HG03103 (cell line): Measurements from ENCODE around the gene DPPA5.
"Not testable (repeated sequence)": the region's sequence is repeated elsewhere in the genome, so short reads cannot be mapped to it uniquely, and the experiment has no call there.

Experiments
- ATAC-seq: cut with Tn5 transposase; IDR thresholded peaks from one replicate; pipeline ENCODE4 v1.9.1; 2021; ENCODE audit warnings: low read depth; ENCODE audit not compliant: unreplicated experiment

Gene DPPA5

GRCh38 chr6:73353636-73354593 is at the start of gene DPPA5:
Gene DPPA5, minus strand, starts transcription at chr6:73354276. Its CDS starts 51 bp downstream, at chr6:73354225.
- ATAC-seq, result no peak

- no peak for ATAC-seq
Measured at GRCh38 chr6:73400656-73401055, 46.6 kb upstream of the DPPA5 start.

- ATAC-seq, result no peak
Measured at GRCh38 chr6:73395875-73396274, 41.8 kb upstream of the DPPA5 start.

- ATAC-seq, result no peak
Measured at GRCh38 chr6:73394577-73395354, 40.7 kb upstream of the DPPA5 start, which contains the start of gene DDX43. Gene DDX43, plus strand, starts transcription at chr6:73394828. Its CDS starts 78 bp downstream, at chr6:73394906.

GRCh38 chr6:73393278-73393677 is 39.2 kb upstream of the DPPA5 start:
- ATAC-seq, result no peak

GRCh38 chr6:73392188-73392587 is 38.1 kb upstream of the DPPA5 start:
- ATAC-seq, result not testable (repeated sequence)

- ATAC-seq, result no peak
Measured at GRCh38 chr6:73391675-73392074, 37.6 kb upstream of the DPPA5 start.

GRCh38 chr6:73389854-73390253 is 35.8 kb upstream of the DPPA5 start:
- ATAC-seq, result no peak

GRCh38 chr6:73388800-73389512 is 34.9 kb upstream of the DPPA5 start:
- ATAC-seq, result peak; percentile 64

GRCh38 chr6:73388433-73388799 is 34.3 kb upstream of the DPPA5 start:
- peak; percentile 12 for ATAC-seq

GRCh38 chr6:73382462-73383113 is 28.5 kb upstream of the DPPA5 start:
- ATAC-seq, result no peak

- ATAC-seq, result not testable (repeated sequence)
Measured at GRCh38 chr6:73381531-73381930, 27.5 kb upstream of the DPPA5 start.

- no peak for ATAC-seq
Measured at GRCh38 chr6:73377225-73377624, 23.1 kb upstream of the DPPA5 start.

- ATAC-seq, result no peak
Measured at GRCh38 chr6:73375216-73375615, 21.1 kb upstream of the DPPA5 start.

- no peak for ATAC-seq
Measured at GRCh38 chr6:73372516-73372915, 18.4 kb upstream of the DPPA5 start.

GRCh38 chr6:73371984-73372383 is 17.9 kb upstream of the DPPA5 start:
- no peak for ATAC-seq

GRCh38 chr6:73369563-73369962 is 15.5 kb upstream of the DPPA5 start, which contains the start of gene OOEP:
Gene OOEP, minus strand, starts transcription at chr6:73369897. Its CDS starts 105 bp downstream, at chr6:73369792.
- no peak for ATAC-seq

- no peak for ATAC-seq
Measured at GRCh38 chr6:73369157-73369556, 15.1 kb upstream of the DPPA5 start.

GRCh38 chr6:73368675-73369074 is 14.6 kb upstream of the DPPA5 start:
- no peak for ATAC-seq

- no peak for ATAC-seq
Measured at GRCh38 chr6:73367761-73368355, 13.8 kb upstream of the DPPA5 start.
